Keratinocyte (primary cell): Measurements from ENCODE around the gene CD200R1L. TPM values are rescaled to one million over a fixed set of nuclear protein-coding genes. Genes with fewer than 3 reads are reported as not detected.

Experiments
- DNase-seq: peaks from one replicate; pipeline ENCODE4 v3.0.0-alpha.2; 2011; ENCODE audit warnings: low read depth, missing footprints, low spot score
- FAIRE-seq: peaks from 2 replicates; lab custom pipeline; 2011; peaks lifted over from hg19 to GRCh38; lab: Jason Lieb, UNC
- H2AFZ ChIP-seq: 2 replicates; pipeline ENCODE4 v1.6.0; 2012; ENCODE audit warnings: low read length, control low read depth, inconsistent platforms; ENCODE audit not compliant: control insufficient read depth
- H3K27ac ChIP-seq: 2 replicates; pipeline ENCODE4 v1.5.1; 2011; ENCODE audit warnings: low read length; ENCODE audit not compliant: control insufficient read depth, insufficient read depth
- H3K27me3 ChIP-seq: 3 replicates; pipeline ENCODE4 v1.6.0; 2011; ENCODE audit warnings: low read length; ENCODE audit not compliant: control insufficient read depth, insufficient read depth; ENCODE audit errors: extremely low read depth
- H3K36me3 ChIP-seq, 2 experiments: 2 replicates in 1 of 2; 3 replicates in 1 of 2; pipeline ENCODE4 v1.5.1; 2011; ENCODE audit warnings: low read length in 2 of 2, mild to moderate bottlenecking in 1 of 2; ENCODE audit not compliant: control insufficient read depth in 2 of 2, insufficient read depth in 2 of 2; ENCODE audit errors: extremely low read depth in 1 of 2
- H3K4me1 ChIP-seq: 3 replicates; pipeline ENCODE4 v1.5.1; 2011; ENCODE audit warnings: low read length; ENCODE audit not compliant: control insufficient read depth, insufficient read depth; ENCODE audit errors: extremely low read depth
- H3K4me2 ChIP-seq: 3 replicates; pipeline ENCODE4 v1.6.0; 2011; ENCODE audit warnings: low read depth, low read length; ENCODE audit not compliant: control insufficient read depth, insufficient read depth; ENCODE audit errors: extremely low read depth
- H3K4me3 ChIP-seq, 3 experiments: fragments of 200-600 bp in 1 of 3; sonication (generic) in 1 of 3; 2 replicates in 2 of 3; 3 replicates in 1 of 3; pipeline ENCODE4 v1.5.1; 2011 to 2016; ENCODE audit warnings: low read length in 3 of 3, mild to moderate bottlenecking in 3 of 3, control low read depth in 2 of 3, inconsistent platforms in 1 of 3, low read depth in 1 of 3, mixed read lengths in 1 of 3, mixed run types in 1 of 3, moderate library complexity in 1 of 3; ENCODE audit not compliant: control insufficient read depth in 2 of 3, insufficient read depth in 2 of 3; ENCODE audit errors: extremely low read depth in 1 of 3
- H3K79me2 ChIP-seq: 2 replicates; pipeline ENCODE4 v1.6.0; 2012; ENCODE audit warnings: low read length; ENCODE audit not compliant: control insufficient read depth, insufficient read depth
- H3K9ac ChIP-seq: 3 replicates; pipeline ENCODE4 v1.6.0; 2011; ENCODE audit warnings: low read length; ENCODE audit not compliant: control insufficient read depth, insufficient read depth; ENCODE audit errors: extremely low read depth
- H3K9me1 ChIP-seq: 3 replicates; pipeline ENCODE4 v1.6.0; 2011; ENCODE audit warnings: low read length; ENCODE audit not compliant: control insufficient read depth, insufficient read depth; ENCODE audit errors: extremely low read depth
- H3K9me3 ChIP-seq: 2 replicates; pipeline ENCODE4 v1.5.1; 2012; ENCODE audit warnings: low read depth, low read length; ENCODE audit not compliant: control insufficient read depth
- H4K20me1 ChIP-seq: 3 replicates; pipeline ENCODE4 v1.6.0; 2011; ENCODE audit warnings: low read length; ENCODE audit not compliant: control insufficient read depth, insufficient read depth; ENCODE audit errors: extremely low read depth
- CTCF ChIP-seq, 3 experiments: IDR thresholded peaks in 1 of 3; conservative IDR thresholded peaks in 1 of 3; optimal IDR thresholded peaks in 1 of 3; 2 replicates in 2 of 3; 3 replicates in 1 of 3; pipeline versions ENCODE3 to v1.5.1; 2011; ENCODE audit warnings: low read length in 3 of 3, mild to moderate bottlenecking in 3 of 3, moderate library complexity in 2 of 3, control low read depth in 1 of 3, inconsistent platforms in 1 of 3; ENCODE audit not compliant: insufficient read depth in 2 of 3; ENCODE audit errors: extremely low read depth in 1 of 3
- EZH2 ChIP-seq: IDR thresholded peaks from one replicate; pipeline ENCODE4 v1.6.1; 2012; ENCODE audit warnings: inconsistent platforms, mild to moderate bottlenecking, low read length, moderate library complexity
- dilution Hi-C: fragments of 300-500 bp; cut with MboI; formaldehyde crosslinking; loops from one replicate; pipeline ENCODE4 v1.7.0; 2020; ENCODE audit warnings: low sequenced_read_pairs; ENCODE audit not compliant: extremely low pct_ligation_motif_present
- polyA plus RNA-seq, 5 experiments: library from polyadenylated mRNA; depleted of rRNA in 3 of 5; stranded (reverse) in 3 of 5; stranded (forward) in 1 of 5; unstranded in 1 of 5; fragments of >200 nt; gene quantifications; 1 replicate in 1 of 5; 2 replicates in 3 of 5; 3 replicates in 1 of 5; pipeline versions ENCODE4 v1.2.1 to v1.2.3, GENCODE V29; 2011 to 2012; ENCODE audit warnings: missing spikeins in 2 of 5, low read depth in 1 of 5, low replicate concordance in 1 of 5

Gene CD200R1L
- polyA plus RNA-seq, 1 donor (not counting 4 experiments of a cell fraction or from before 2014, with no cell fraction given) = not detected

GRCh38 chr3:112778353-112778948 lies 68.2 kb downstream of the CD200R1L start:
- TF ChIP-seq EZH2 (no peak), CTCF (optimal IDR thresholded peaks at IDR 0.05 in 1 of 3, IDR thresholded peaks at IDR 0.05 in 1 of 3, conservative IDR thresholded peaks at IDR 0.05 in 1 of 3; ENCODE audit: extremely low read depth in 1 of 3, insufficient read depth in 2 of 3, low read length in 3 of 3) (no peak)
- Histone ChIP-seq H3K36me3 (no peaks in the 10 kb centered on the region), H3K4me2 (no peak overlapping the region), H3K4me3 (no peak overlapping the region), H3K27me3 (no peaks in the 10 kb centered on the region), H2AFZ (no peak overlapping the region), H4K20me1 (no peaks in the 10 kb centered on the region), H3K9me1 (no peaks in the 10 kb centered on the region), H3K4me1 (peaks cover 70% of the 10 kb centered on the region), H3K79me2 (no peaks in the 10 kb centered on the region), H3K9ac (no peak overlapping the region), H3K27ac (peak overlapping the region; percentile 90), H3K9me3 (no peaks in the 10 kb centered on the region)
- no peak for DNase-seq
- peak; percentile 74 for FAIRE-seq
- dilution Hi-C loops = no loop called here

DNA sequence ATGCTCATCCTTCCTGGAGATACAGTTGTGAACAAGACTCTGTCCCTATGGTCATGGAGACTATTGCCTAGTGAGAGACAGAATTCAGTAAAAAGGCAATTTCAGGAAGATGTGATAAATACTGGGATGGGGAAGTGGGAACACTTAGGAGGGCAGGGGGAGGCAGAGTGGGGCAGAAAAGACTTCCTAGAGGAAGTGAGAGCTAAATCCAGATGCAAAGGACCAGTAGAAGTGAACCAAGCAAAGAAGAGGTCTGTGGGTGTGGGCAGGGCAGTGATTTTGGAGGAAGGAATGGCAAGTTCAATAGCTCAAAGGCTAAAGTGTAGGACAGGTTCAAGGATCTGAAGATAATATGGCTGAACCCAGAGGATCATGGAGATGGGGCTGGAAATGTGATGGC lies 68.9 kb downstream of the CD200R1L start:
- dilution Hi-C loops = no loop called here
- peak overlapping the region; percentile 4 for H3K4me2 ChIP-seq

More for the DNA sequence above, 68.9 kb downstream of the CD200R1L start:
- Histone ChIP-seq H3K27me3 (no peaks in the 10 kb centered on the region), H3K79me2 (no peaks in the 10 kb centered on the region), H3K36me3 (no peaks in the 10 kb centered on the region), H3K9me1 (no peaks in the 10 kb centered on the region), H3K9ac (peak overlapping the region; percentile 31), H3K4me3 (no peak overlapping the region), H3K9me3 (no peaks in the 10 kb centered on the region), H4K20me1 (no peaks in the 10 kb centered on the region), H2AFZ (peak overlapping the region; percentile 6), H3K4me1 (peaks cover 73% of the 10 kb centered on the region), H3K27ac (peak overlapping the region; percentile 90)
- TF ChIP-seq EZH2 (no peak), CTCF (optimal IDR thresholded peaks at IDR 0.05 in 1 of 3, IDR thresholded peaks at IDR 0.05 in 1 of 3, conservative IDR thresholded peaks at IDR 0.05 in 1 of 3; ENCODE audit: extremely low read depth in 1 of 3, insufficient read depth in 2 of 3, low read length in 3 of 3) (no peak)
- no peak for FAIRE-seq
- no peak for DNase-seq
